Measurements from ENCODE around the gene ADAMTS20. TPM values are rescaled to one million over a fixed set of nuclear protein-coding genes. Genes with fewer than 3 reads are reported as not detected.

ADAMTS20 gene
- total RNA-seq, 1 experiment from 2014 or later: 6.0 TPM

- Mint-ChIP-seq H3K4me1 (peaks cover 4% of the 10 kb centered on the region; the same call in 1 of the 2 replicates), H3K27ac (no peak overlapping the region), H3K9me3 (peaks cover 6% of the 10 kb centered on the region; the same call in 1 of the 2 replicates), H3K27me3 (ENCODE audit: low read depth) (no peaks in the 10 kb centered on the region; the same call in 1 of the 2 replicates), H3K4me3 (no peak overlapping the region), H3K36me3 (no peaks in the 10 kb centered on the region)
- ChIA-PET POLR2A (no interaction called here), CTCF (no interaction called here)
- DNase-seq (ENCODE audit: low spot score) (no peak), ATAC-seq (no peak)
- no peak for TF ChIP-seq RELA (CRISPR knock-in tag; IDR thresholded peaks at IDR 0.05; ENCODE audit: borderline replicate concordance)
- no peak for TF ChIP-seq AR (CRISPR knock-in tag; IDR thresholded peaks at IDR 0.05)
- TF ChIP-seq HMGXB4 (CRISPR knock-in tag; IDR thresholded peaks at IDR 0.05): no peak
- no peak for TF ChIP-seq ZNF121 (CRISPR knock-in tag; IDR thresholded peaks at IDR 0.05)
- TF ChIP-seq ETV6 (CRISPR knock-in tag; IDR thresholded peaks at IDR 0.05): no peak
- no peak for TF ChIP-seq FOXP4 (CRISPR knock-in tag; IDR thresholded peaks at IDR 0.05)
- no peak for TF ChIP-seq TEAD4 (CRISPR knock-in tag; IDR thresholded peaks at IDR 0.05)
- no peak for TF ChIP-seq ZNF416 (CRISPR knock-in tag; IDR thresholded peaks at IDR 0.05)
- no peak for TF ChIP-seq E2F5 (CRISPR knock-in tag; IDR thresholded peaks at IDR 0.05)
Measured at GRCh38 chr12:43309959-43310358, 242.0 kb downstream of the ADAMTS20 start.

- H3K4me1 Mint-ChIP-seq: peaks cover 4% of the 10 kb centered on the region; the same call in 1 of the 2 replicates
- peaks cover 9% of the 10 kb centered on the region for H3K9me3 Mint-ChIP-seq
- CTCF ChIA-PET: no interaction called here
- H3K4me3 Mint-ChIP-seq: no peak overlapping the region
- no peak for DNase-seq (ENCODE audit: low spot score)
- no peaks in the 10 kb centered on the region; the same call in 1 of the 2 replicates for H3K27me3 Mint-ChIP-seq (ENCODE audit: low read depth)
- H3K36me3 Mint-ChIP-seq: no peaks in the 10 kb centered on the region
- POLR2A ChIA-PET: no interaction called here
- no peak for ATAC-seq
- no peak overlapping the region for H3K27ac Mint-ChIP-seq
- no peak for TF ChIP-seq PRRX2 (CRISPR knock-in tag; IDR thresholded peaks at IDR 0.05)
- no peak for TF ChIP-seq USF1 (CRISPR knock-in tag; IDR thresholded peaks at IDR 0.05)
- TF ChIP-seq AR (CRISPR knock-in tag; IDR thresholded peaks at IDR 0.05): no peak
- TF ChIP-seq ATF2 (CRISPR knock-in tag; IDR thresholded peaks at IDR 0.05; ENCODE audit: borderline replicate concordance, low read depth): no peak
- no peak for TF ChIP-seq MYBL2 (CRISPR knock-in tag; IDR thresholded peaks at IDR 0.05)
- TF ChIP-seq CBFB (CRISPR knock-in tag; IDR thresholded peaks at IDR 0.05; ENCODE audit: low read depth): no peak
- no peak for TF ChIP-seq RORB (CRISPR knock-in tag; IDR thresholded peaks at IDR 0.05)
- no peak for TF ChIP-seq ZNF416 (CRISPR knock-in tag; IDR thresholded peaks at IDR 0.05)
- no peak for TF ChIP-seq PRDM15 (CRISPR knock-in tag; IDR thresholded peaks at IDR 0.05)
- no peak for TF ChIP-seq ZNF671 (CRISPR knock-in tag; IDR thresholded peaks at IDR 0.05)
- no peak for TF ChIP-seq IRF1 (CRISPR knock-in tag; IDR thresholded peaks at IDR 0.05)
Measured at GRCh38 chr12:43308776-43309175, 243.2 kb downstream of the ADAMTS20 start.

Data from WTC11 (cell line).